ENCODE measurements around the gene ANKDD1B.
A peak's percentile ranks its signal among the peaks of the same experiment; 100 is the strongest.
"Not testable (repeated sequence)": the region's sequence is repeated elsewhere in the genome, so short reads cannot be mapped to it uniquely, and the experiment has no call there.

ANKDD1B gene

DNA sequence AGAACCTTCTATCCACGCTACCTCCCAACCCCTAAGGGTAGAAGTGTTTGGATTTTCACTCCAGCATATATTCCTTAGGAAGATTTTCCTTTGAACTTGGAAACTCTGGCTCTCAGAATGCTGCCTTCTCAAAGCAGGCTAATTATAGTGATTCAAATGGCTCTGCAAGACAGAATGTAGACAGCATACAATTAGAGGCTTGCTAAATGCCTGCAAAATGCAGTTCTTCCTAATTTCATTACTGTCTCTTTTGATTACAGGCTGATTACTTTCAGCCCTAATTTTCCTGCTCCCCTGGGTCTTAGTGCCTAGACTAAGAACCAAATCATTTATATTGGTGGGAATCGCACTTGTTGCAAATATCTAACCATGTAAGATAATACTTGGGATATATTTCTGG lies 50.8 kb downstream of the ANKDD1B start:
- DNase-seq = no peak

DNA sequence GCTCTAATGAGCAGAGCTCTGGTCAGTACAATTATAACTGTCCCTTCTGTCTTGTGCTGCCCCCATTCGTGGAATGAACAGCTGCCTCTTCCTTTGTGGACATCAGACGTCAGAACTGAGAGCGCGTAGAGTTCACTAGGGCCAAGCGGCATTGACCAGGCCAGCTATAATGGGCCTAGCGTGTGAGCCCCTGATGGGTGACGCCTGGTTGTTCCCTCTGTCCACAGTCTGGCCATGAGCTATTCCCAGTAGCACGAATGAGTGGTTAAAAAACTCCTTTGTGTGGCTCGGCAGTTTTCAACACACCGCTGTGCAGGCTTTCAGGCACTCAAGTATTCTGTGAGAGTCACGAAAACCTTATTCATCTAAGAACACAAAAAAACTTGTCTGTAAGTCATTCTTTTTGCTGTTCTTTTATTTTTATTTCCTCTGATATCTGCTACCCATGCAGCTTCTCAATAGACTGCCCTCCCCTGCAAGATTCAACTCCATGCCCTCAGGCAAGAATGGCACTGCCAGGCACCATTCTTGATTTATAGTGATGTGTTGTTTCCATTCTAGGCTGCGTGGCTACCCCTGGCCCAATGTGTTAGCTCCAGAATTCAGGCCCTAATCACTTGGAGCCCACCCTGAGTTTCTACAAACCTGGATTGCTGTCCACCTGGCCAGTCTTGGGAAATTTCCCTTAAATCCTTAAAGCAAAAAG lies 52.5 kb downstream of the ANKDD1B start:
- DNase-seq = no peak

DNA sequence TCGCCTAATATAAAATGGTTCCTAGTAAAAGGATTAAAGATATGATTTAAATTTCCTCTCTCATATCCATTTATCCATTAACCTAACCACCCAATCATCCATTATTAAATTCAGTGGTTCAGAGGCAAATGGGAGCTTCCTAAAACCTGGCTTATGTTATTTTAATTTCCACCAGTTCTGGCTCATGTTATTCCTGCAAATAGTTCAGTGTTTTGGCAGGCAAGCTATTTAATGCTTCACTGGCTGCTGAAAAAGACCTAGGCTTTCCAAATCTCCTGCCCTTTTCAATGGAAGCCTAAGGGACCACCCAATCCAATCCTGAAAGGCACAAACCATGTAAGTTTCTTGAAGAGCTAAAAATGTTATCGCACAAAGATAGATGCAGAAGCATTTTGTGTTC lies 53.7 kb downstream of the ANKDD1B start:
- DNase-seq = no peak

DNA sequence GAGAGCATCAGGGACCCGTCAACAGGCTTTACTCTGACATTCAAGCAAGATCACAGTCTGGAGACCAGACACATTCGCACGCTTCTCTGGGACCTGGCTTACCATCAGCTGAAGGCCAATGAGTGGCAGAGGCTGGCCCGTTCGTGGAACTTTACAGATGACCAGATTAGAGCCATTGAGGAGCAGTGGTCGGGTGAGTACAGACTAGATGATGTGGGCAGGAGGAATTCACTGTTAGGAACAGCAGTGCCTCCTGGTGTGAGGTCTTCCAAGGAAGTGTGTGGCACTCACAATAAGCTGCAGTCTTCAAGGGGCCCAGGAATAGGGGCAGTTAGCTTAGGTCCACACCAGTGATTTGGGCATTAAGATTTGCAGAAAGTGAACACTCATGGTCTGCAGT lies 55.5 kb downstream of the ANKDD1B start:
- no peak for DNase-seq

- no peak for DNase-seq
These were observed 56.3 kb downstream of the ANKDD1B start for GRCh38 chr5:75667586-75667985.

DNA sequence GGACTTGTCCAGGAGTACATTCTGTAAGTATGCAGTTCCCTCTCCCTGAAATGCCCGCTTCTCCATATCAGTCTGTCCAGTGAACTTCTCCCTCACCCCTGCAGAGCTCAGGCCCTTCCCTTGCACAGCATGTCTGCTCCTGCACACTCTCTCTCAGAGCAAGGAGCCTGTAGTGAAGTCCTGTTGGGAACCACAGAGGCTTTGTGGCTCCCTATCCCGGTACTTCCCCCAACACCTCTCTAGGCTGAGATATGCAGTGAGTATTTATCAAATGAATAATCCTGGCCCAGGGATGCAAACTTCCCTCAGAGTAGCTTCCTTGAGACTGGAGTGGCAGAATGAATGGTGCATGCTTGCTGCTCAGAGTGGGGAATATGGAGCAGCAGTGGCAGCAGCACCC lies 57.2 kb downstream of the ANKDD1B start:
- DNase-seq = no peak

DNA sequence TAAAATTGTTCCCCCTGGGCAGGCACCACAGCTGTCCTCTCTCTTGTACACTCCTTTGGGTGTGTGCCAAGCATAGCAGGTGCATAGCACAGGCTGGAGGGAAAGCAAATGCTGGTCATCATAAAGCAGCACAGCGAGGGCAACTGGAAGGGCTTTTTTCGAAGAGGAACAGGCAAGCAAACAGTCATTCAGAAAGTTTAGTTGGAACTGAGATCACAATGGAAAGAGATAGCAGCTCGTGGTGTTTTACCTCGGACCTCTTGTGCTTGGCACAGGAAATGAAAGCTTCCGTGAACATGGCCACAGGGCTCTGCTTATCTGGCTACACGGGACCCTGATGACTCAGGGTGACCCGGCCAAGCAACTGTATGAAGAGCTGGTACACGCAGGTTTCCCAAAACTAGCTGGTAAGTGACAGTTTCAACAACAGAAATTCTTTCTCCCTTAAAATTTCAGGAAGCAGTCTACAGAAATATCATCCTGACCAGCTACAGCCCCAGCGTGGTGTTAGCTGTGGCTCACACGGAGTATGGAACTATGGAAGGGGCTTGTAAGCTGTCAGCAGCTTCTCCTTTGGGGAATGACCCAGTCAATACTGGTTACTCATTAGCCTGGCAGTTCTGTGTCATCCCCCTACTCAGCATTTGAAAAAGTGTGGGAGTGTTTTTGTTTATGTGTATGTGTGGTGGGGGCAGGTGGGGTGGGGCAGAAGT lies 57.9 kb downstream of the ANKDD1B start:
- no peak for DNase-seq

GRCh38 chr5:75670577-75670976 lies 59.3 kb downstream of the ANKDD1B start:
- DNase-seq = no peak

- no peak for DNase-seq
These were observed 60.3 kb downstream of the ANKDD1B start for GRCh38 chr5:75671506-75671905.

DNA sequence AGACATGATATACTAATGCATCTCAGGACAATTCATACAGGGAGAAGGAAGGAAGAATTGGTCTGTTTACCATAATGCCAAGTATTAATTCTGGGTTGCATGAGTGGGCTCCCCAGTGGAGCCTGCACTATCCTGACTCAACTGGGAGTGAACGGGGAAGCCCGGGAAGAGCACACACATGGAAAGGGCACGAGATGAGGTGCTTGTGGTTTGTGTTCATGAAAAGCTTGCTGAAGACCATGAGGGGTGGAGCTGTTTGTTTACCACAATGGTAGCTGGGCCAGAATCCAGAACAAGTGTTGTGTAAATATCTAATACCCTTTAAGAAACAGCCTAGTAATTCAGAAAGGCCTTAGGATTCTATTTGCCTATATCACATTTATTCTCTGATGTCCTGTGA lies 61.4 kb downstream of the ANKDD1B start:
- no peak for DNase-seq

GRCh38 chr5:75675783-75676182 lies 64.5 kb downstream of the ANKDD1B start:
- no peak for DNase-seq

GRCh38 chr5:75677607-75678006 lies 66.4 kb downstream of the ANKDD1B start:
- DNase-seq = no peak

DNA sequence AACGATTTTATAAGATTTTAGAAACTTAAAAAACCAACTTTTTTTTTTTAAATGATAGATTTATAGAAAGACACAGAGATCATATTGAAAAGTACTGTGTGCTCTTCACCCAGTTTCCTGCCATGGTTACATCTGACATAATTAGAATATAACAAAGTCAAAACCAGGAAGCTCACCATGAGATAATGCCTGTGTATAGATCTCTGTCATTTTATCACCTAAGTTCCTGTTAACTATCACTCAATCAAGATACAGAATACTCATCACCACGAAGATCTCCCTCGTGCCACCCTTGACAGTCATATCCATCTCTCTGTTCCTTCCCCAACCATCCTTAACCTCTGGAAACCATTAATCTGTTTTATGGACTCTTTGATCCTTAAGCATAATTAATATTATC lies 66.9 kb downstream of the ANKDD1B start:
- DNase-seq = no peak

DNA sequence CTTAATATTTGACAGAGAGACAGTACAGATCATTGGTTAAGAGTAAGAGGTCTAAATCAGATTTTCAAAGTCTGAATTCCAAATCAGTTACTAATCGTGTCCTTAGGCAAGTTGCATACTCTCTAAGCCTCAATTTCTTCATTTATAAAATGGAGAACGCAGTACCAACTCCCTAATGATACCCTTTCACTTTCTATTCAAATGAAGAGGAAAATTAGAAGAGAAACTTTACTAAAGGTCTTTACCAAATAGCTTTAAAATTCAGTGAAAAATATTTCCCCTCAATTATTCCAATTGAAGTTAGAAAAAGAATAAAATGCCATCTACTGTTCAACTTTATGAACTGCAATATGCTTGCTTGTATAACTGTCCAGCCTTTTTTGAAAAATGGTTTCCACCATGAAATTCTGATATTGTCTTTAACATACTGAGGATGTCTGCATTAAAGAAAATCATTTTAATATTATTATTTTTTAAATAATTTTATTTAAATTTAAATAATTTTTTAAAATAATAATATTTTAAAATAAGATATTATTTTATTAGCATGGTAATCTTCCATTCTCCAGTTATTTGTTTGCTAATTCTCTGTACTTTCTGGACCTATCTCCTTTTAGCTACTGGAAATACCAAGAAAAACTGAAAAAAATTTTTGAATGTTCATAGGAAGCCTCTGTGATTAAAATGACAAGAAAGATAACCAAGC lies 70.0 kb downstream of the ANKDD1B start:
- peak in 1 of 2 donors; percentile 81 for DNase-seq

DNA sequence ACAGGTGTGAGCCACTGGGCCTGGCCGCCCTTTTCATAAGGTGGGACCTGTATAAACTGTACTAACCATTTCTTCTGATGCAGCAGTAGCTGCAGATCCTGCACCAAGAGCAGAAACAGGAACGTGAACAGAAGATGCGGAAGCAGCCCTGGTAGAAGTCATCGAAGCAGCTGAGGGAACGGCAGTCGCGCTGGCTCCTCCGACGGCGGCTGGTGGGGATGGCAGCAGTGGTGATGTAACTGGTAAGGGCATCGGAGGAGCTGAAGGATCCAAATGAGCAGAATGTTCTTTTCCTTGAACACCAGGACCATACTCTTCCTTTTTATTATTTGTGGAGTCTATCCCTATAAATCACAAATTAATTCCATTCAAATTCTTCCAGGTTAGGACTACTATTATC lies 73.9 kb downstream of the ANKDD1B start:
- no peak for DNase-seq

DNA sequence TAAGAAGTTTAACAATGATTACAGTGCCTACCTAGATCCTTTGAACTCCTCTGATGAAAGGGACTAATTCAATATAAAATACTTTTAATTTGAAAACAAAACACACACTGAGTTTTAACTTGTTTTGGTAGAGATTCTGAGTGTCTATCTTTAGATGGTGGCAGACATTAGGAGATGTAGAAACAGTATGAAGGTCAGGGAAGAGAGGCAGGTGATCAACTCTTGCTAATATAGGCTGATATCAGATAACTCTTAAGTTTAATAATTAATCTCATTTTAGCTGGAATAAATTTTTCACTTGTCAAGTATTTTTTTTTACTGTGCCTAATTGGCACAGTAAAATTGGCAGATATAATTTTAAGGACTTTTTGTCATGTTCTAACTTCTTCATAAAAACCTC lies 75.2 kb downstream of the ANKDD1B start:
- DNase-seq = no peak

DNA sequence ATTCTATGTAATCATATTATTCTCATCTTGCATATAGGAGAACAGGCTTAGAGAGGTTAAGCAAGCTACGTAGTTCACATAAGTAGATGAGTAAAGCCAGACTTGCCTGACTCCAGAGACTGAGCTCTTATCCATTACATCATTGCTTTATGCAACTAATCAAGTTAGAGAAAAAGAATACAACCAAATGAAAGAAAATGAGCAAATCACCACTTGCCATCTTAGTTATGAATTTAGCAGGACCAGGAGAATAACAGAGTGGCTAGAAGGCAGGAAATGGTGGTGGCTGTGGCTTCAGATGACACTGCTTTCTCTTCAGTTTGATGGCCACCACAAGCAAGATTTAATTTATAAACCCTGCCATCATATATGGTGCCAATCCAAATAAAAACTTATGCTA lies 79.4 kb downstream of the ANKDD1B start:
- no peak for DNase-seq

DNA sequence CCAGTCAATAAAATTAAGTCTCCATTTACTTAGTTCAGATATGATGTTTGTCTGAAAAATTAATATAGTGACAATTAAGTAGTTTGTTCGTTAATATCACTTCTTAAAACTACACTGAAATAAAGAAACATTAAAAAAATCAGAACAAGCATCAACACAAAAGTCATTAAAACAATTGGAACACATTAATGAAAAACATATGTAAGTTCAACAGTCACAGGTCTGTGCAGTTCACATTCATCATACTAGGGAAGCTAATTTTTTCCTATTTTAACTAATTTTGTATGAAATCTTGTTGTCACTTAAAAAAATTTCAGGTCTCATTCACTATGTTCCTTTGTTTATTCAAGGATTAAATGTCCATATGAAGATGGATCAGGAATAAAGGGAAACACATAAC lies 83.5 kb downstream of the ANKDD1B start:
- DNase-seq = no peak

- not testable (repeated sequence) for DNase-seq
These were observed 84.5 kb downstream of the ANKDD1B start for GRCh38 chr5:75695472-75696351.

DNA sequence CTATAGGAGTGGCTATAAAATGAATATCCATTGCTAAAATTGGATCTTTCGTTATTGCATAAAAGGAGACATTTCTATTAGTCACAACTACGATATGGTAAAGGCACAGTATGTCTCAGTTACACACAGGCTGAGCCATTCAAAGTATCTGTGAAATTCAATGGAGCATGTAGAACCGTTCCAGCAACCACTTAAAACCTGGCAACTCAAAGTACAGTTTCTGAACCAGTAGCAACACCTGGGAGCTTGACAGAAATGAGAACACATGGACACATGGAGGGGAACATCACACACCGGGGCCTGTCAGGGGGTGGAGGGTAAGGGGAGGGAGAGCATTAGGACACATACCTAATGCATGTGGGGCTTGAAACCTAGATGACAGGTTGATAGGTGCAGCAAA lies 90.6 kb downstream of the ANKDD1B start:
- DNase-seq = no peak

- DNase-seq = peak in 1 of 2 donors; percentile 14
These were observed 94.8 kb downstream of the ANKDD1B start for GRCh38 chr5:75706016-75706415.

DNA sequence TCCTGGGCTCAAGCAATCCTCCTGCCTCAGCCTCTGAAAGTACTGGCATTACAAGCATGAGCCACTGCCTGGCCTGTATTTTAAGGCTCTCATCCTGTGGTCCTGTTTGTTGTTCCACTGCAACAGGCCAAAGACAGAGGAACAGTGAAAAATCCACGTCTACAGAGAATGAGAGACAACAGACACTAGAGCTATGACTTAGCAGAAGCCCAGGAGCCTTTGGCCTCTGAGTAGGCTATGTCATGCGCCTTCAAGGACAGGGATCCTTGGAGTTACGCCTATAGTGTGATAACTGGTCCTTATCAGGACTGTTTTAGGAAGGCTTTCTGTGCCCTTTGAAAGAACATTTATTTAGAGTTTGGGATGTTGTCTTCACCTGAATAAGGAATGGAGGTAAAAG lies 95.5 kb downstream of the ANKDD1B start:
- DNase-seq = no peak

DNA sequence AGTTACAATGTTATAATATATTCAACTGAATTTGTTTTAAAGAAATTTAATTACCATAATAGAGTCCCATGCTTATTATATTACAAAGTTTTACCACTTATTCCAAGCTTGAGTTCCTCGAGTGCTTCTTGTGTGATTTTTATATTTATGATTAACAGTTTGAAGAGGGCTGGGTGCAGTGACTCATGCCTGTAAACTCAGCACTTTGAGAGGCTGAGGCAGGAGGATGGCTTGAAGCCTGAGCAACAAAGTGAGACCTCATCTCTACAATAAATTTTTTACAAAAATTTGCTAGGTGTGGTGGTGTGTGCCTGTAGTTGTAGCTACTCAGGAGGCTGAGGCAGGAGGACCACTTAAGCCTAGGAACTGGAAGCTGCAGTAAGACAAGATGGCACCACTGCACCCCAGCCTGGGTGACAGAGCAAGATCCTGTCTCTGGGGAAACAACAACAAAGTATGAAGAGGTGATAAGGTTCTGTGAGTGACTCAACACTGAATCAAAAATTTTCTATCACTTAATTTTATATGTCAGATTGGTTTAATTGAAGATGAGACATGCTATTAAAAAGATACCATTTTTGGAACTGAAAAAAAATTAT lies 96.8 kb downstream of the ANKDD1B start:
- no peak for DNase-seq
